HepG2 (cell line): ENCODE results near the gene ZMYND8. TPM values are rescaled to one million over a fixed set of nuclear protein-coding genes. Genes with fewer than 3 reads are reported as not detected.
A peak's percentile ranks its signal among the peaks of the same experiment; 100 is the strongest.

Source experiments
- DPF2 ChIP-seq: sonication (generic); formaldehyde crosslinking; IDR thresholded peaks from 2 replicates; pipeline ENCODE4 v1.4.0; 2020; ENCODE audit warnings: mild to moderate bottlenecking, low read depth, missing genetic modification reagents, borderline replicate concordance
- JDP2 ChIP-seq: sonication (generic); formaldehyde crosslinking; IDR thresholded peaks from 2 replicates; pipeline ENCODE4 v1.8.1; 2022; ENCODE audit warnings: missing genetic modification reagents, borderline replicate concordance
- MATR3 ChIP-seq: sonication (generic); formaldehyde crosslinking; IDR thresholded peaks from 2 replicates; pipeline ENCODE4 v1.4.0; 2020; ENCODE audit warnings: missing genetic modification reagents
- NCOA5 ChIP-seq: sonication (generic); formaldehyde crosslinking; IDR thresholded peaks from 2 replicates; pipeline ENCODE4 v1.4.0; 2020; ENCODE audit warnings: missing genetic modification reagents
- NFIC ChIP-seq: IDR thresholded peaks from 2 replicates; pipeline ENCODE4 v1.6.1; 2012; ENCODE audit warnings: mild to moderate bottlenecking, low read length, inconsistent platforms
- ONECUT2 ChIP-seq: sonication (generic); formaldehyde crosslinking; IDR thresholded peaks from 2 replicates; pipeline ENCODE4 v1.4.0; 2020; ENCODE audit warnings: missing genetic modification reagents
- SALL1 ChIP-seq: sonication (generic); formaldehyde crosslinking; IDR thresholded peaks from 2 replicates; pipeline ENCODE4 v1.8.0; 2022; ENCODE audit warnings: mild to moderate bottlenecking, missing genetic modification reagents
- SMC3 ChIP-seq: IDR thresholded peaks from 2 replicates; pipeline ENCODE4 v1.6.1; 2011; ENCODE audit warnings: low read length, improper control_type of control experiment
- SMYD3 ChIP-seq: sonication (generic); formaldehyde crosslinking; IDR thresholded peaks from 2 replicates; pipeline ENCODE4 v1.8.1; 2023; ENCODE audit warnings: mild to moderate bottlenecking, missing genetic modification reagents
- ZFP62 ChIP-seq: sonication (generic); formaldehyde crosslinking; IDR thresholded peaks from 2 replicates; pipeline ENCODE4 v1.4.0; 2020; ENCODE audit warnings: missing genetic modification reagents
- ZMAT3 ChIP-seq: sonication (generic); formaldehyde crosslinking; conservative IDR thresholded peaks from 2 replicates; pipeline ENCODE4 v1.7.0; 2021; ENCODE audit warnings: missing genetic modification reagents
- ZNF232 ChIP-seq: sonication (generic); formaldehyde crosslinking; IDR thresholded peaks from 2 replicates; pipeline ENCODE4 v1.4.0; 2020; ENCODE audit warnings: missing genetic modification reagents, borderline replicate concordance
- ZNF253 ChIP-seq: sonication (generic); formaldehyde crosslinking; IDR thresholded peaks from 2 replicates; pipeline ENCODE4 v1.8.0; 2022; ENCODE audit warnings: mild to moderate bottlenecking, missing genetic modification reagents, borderline replicate concordance
- ZNF589 ChIP-seq: sonication (generic); formaldehyde crosslinking; conservative IDR thresholded peaks from 2 replicates; pipeline ENCODE4 v1.8.0; 2022; ENCODE audit warnings: mild to moderate bottlenecking, moderate library complexity, missing genetic modification reagents
- ZNF672 ChIP-seq: sonication (generic); formaldehyde crosslinking; IDR thresholded peaks from 2 replicates; pipeline ENCODE4 v1.8.1; 2022; ENCODE audit warnings: missing genetic modification reagents
- ZNF775 ChIP-seq: sonication (generic); formaldehyde crosslinking; IDR thresholded peaks from 2 replicates; pipeline ENCODE4 v1.4.0; 2020; ENCODE audit warnings: missing genetic modification reagents, mild to moderate bottlenecking, moderate library complexity, borderline replicate concordance
- ZSCAN25 ChIP-seq: sonication (generic); formaldehyde crosslinking; IDR thresholded peaks from 2 replicates; pipeline ENCODE4 v1.8.0; 2022; ENCODE audit warnings: mild to moderate bottlenecking, missing genetic modification reagents
- polyA plus RNA-seq, 8 experiments: library from polyadenylated mRNA; depleted of rRNA in 3 of 8; stranded (reverse) in 7 of 8; unstranded in 1 of 8; fragments of >200 nt; fragmentation: Illumina TruSeq in 4 of 8; extraction: Trizol in 4 of 8; gene quantifications; 2 replicates each; pipeline versions ENCODE4 v1.2.1 to v1.2.3, GENCODE V29; 2011 to 2016; ENCODE audit warnings: low read depth in 4 of 8, missing spikeins in 1 of 8, mixed read lengths in 1 of 8; ENCODE audit not compliant: insufficient read depth in 1 of 8
- total RNA-seq, 5 experiments: library from RNA; depleted of rRNA; stranded (reverse); fragments of >200 nt; fragmentation: Illumina TruSeq; extraction: Trizol; gene quantifications; 2 replicates each; pipeline ENCODE4 v1.2.3, GENCODE V29; 2016; ENCODE audit warnings: low read depth in 1 of 5
- TF ChIP-seq, protein P1 (sequence below): sonication (generic); formaldehyde crosslinking; IDR thresholded peaks from 2 replicates; pipeline ENCODE4 v1.4.0; 2020; ENCODE audit warnings: missing genetic modification reagents
- TF ChIP-seq, protein P2 (sequence below): sonication (generic); formaldehyde crosslinking; conservative IDR thresholded peaks from 2 replicates; pipeline ENCODE4 v1.8.0; 2022; ENCODE audit warnings: low read depth, missing genetic modification reagents
- TF ChIP-seq, protein P3 (sequence below): sonication (generic); formaldehyde crosslinking; IDR thresholded peaks from 2 replicates; pipeline ENCODE4 v1.5.0; 2020; ENCODE audit warnings: missing genetic modification reagents
- TF ChIP-seq, protein P4 (sequence below): sonication (generic); formaldehyde crosslinking; IDR thresholded peaks from 2 replicates; pipeline ENCODE4 v1.8.0; 2022; ENCODE audit warnings: mild to moderate bottlenecking, missing genetic modification reagents; ENCODE audit not compliant: insufficient replicate concordance
- TF ChIP-seq, protein P5 (sequence below): sonication (generic); formaldehyde crosslinking; conservative IDR thresholded peaks from 2 replicates; pipeline ENCODE4 v1.8.0; 2022; ENCODE audit warnings: missing genetic modification reagents

Gene ZMYND8
- total and polyA plus RNA-seq, 2 of the 13 experiments (the other 11 are each of a cell fraction or from before 2014, with no cell fraction given): 53.9 to 84.7 TPM

DNA sequence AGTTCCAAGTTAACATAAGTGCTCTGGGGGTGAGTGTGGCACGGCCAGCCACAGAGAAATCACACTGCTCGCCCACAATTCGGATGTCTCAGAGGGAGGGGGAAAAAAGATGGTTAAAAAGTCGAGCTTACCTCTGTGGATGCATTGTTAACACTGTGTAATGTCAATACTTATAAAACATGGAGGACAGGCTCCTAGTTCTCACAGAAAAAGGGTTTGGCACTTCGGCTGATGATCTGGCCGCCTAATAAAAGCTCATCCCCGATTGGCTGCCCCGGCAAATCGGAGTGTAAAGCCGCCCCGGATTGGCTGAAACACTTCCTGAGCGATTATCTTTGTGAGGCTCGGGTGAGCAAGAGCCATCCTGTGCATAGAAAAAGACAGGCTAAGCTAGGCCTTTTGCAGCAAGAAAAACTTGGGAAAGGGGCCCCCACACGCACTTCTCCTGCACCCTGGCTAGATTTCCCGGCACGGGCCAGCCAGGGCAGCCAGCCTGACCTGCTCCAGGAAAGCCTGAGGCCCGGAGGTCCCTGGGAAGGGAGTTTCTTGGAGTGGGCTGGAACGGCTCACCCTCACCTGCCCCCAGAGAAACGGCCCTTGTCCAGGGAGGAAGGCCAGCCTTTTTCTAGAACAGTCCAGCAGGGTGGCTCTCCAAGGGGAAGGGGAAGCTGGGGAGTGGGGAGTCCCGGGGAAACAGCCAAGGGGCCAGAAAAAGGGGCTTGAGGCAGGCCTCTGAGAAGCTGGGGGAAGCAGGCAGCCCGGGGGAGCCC, at the start of gene ZMYND8 (continued):
- no peak; the same call in 1 of the 2 replicates for TF ChIP-seq ZNF775
- TF ChIP-seq NFIC: no peak
- TF ChIP-seq, protein P1, sequence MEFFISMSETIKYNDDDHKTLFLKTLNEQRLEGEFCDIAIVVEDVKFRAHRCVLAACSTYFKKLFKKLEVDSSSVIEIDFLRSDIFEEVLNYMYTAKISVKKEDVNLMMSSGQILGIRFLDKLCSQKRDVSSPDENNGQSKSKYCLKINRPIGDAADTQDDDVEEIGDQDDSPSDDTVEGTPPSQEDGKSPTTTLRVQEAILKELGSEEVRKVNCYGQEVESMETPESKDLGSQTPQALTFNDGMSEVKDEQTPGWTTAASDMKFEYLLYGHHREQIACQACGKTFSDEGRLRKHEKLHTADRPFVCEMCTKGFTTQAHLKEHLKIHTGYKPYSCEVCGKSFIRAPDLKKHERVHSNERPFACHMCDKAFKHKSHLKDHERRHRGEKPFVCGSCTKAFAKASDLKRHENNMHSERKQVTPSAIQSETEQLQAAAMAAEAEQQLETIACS: no peak
- TF ChIP-seq ZFP62 (CRISPR knock-in tag): no peak
- TF ChIP-seq, protein P2, sequence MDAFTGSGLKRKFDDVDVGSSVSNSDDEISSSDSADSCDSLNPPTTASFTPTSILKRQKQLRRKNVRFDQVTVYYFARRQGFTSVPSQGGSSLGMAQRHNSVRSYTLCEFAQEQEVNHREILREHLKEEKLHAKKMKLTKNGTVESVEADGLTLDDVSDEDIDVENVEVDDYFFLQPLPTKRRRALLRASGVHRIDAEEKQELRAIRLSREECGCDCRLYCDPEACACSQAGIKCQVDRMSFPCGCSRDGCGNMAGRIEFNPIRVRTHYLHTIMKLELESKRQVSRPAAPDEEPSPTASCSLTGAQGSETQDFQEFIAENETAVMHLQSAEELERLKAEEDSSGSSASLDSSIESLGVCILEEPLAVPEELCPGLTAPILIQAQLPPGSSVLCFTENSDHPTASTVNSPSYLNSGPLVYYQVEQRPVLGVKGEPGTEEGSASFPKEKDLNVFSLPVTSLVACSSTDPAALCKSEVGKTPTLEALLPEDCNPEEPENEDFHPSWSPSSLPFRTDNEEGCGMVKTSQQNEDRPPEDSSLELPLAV: no peak
- TF ChIP-seq JDP2 (CRISPR knock-in tag): no peak
- TF ChIP-seq NCOA5 (CRISPR knock-in tag): no peak
- TF ChIP-seq, protein P3, sequence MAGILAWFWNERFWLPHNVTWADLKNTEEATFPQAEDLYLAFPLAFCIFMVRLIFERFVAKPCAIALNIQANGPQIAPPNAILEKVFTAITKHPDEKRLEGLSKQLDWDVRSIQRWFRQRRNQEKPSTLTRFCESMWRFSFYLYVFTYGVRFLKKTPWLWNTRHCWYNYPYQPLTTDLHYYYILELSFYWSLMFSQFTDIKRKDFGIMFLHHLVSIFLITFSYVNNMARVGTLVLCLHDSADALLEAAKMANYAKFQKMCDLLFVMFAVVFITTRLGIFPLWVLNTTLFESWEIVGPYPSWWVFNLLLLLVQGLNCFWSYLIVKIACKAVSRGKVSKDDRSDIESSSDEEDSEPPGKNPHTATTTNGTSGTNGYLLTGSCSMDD (CRISPR knock-in tag): no peak
- no peak for TF ChIP-seq ZNF589 (CRISPR knock-in tag)
- TF ChIP-seq ONECUT2 (CRISPR knock-in tag): no peak
- TF ChIP-seq ZNF232: peak; percentile 25; the same call in 1 of the 2 replicates
- TF ChIP-seq, protein P4, sequence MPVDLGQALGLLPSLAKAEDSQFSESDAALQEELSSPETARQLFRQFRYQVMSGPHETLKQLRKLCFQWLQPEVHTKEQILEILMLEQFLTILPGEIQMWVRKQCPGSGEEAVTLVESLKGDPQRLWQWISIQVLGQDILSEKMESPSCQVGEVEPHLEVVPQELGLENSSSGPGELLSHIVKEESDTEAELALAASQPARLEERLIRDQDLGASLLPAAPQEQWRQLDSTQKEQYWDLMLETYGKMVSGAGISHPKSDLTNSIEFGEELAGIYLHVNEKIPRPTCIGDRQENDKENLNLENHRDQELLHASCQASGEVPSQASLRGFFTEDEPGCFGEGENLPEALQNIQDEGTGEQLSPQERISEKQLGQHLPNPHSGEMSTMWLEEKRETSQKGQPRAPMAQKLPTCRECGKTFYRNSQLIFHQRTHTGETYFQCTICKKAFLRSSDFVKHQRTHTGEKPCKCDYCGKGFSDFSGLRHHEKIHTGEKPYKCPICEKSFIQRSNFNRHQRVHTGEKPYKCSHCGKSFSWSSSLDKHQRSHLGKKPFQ (CRISPR knock-in tag): peak; percentile 26
- no peak for TF ChIP-seq DPF2 (CRISPR knock-in tag)
- 0 out of 2 replicates have a peak, but pooled peaks have one; percentile 60 for TF ChIP-seq ZNF253 (CRISPR knock-in tag)
- TF ChIP-seq SMYD3 (CRISPR knock-in tag): no peak
- peak; percentile 61 for TF ChIP-seq SALL1 (CRISPR knock-in tag)
- no peak for TF ChIP-seq MATR3
- TF ChIP-seq ZSCAN25 (CRISPR knock-in tag): no peak; the same call in 1 of the 2 replicates
- TF ChIP-seq ZNF672: no peak
- TF ChIP-seq, protein P5, sequence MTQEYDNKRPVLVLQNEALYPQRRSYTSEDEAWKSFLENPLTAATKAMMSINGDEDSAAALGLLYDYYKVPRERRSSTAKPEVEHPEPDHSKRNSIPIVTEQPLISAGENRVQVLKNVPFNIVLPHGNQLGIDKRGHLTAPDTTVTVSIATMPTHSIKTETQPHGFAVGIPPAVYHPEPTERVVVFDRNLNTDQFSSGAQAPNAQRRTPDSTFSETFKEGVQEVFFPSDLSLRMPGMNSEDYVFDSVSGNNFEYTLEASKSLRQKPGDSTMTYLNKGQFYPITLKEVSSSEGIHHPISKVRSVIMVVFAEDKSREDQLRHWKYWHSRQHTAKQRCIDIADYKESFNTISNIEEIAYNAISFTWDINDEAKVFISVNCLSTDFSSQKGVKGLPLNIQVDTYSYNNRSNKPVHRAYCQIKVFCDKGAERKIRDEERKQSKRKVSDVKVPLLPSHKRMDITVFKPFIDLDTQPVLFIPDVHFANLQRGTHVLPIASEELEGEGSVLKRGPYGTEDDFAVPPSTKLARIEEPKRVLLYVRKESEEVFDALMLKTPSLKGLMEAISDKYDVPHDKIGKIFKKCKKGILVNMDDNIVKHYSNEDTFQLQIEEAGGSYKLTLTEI: no peak
- TF ChIP-seq ZMAT3 (CRISPR knock-in tag): peak; percentile 88; the same call in 1 of the 2 replicates
- TF ChIP-seq SMC3: no peak
